ENCODE measurements around the gene BRD3OS.
"Not testable (repeated sequence)": the region's sequence is repeated elsewhere in the genome, so short reads cannot be mapped to it uniquely, and the experiment has no call there.

Gene BRD3OS

DNA sequence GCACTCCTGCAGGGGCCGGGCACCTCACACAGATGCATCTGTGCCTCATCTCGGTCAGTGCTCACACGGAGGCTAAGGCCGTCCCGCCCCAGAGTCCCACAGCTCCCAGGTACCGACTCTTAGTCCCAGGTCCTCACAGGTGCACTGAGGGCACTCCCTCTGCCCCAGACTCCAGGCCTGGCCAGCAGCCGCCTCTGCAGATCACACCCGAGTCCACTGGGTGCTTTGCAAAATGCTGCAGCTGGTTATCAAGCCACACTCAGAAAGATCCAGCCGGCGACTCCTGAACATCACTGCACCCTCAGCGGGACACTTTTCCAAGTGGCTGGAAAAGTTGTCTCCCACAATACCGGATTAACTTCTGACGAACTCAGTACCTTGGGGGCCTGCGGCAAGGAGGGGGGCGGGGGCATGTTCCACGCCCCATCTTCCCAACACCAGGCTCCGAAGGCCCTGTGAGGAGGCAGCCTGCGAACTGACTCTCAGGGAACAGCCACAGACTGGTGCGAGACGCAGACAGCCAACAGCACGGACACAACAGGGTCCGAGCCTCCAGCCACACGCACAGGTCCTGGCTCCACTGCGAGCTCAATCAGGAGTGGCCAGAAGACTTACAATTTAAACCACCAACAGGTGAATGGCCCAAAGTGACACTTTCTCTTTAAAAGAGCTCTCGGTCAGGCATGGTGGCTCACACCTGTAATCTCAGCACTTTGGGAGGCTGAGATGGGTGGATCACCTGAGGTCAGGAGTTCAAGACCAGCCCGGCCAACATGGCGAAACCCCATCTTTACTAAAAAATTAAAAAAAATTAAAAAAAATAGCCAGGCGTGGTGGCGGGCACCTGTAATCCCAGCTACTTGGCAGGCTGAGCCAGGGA is 38.5 kb downstream of the BRD3OS start:
- DNase-seq (ENCODE audit: low spot score), result peak; percentile 38

GRCh38 chr9:134064711-134065110 is 39.4 kb downstream of the BRD3OS start:
- DNase-seq (ENCODE audit: low spot score), result peak; percentile 41

DNA sequence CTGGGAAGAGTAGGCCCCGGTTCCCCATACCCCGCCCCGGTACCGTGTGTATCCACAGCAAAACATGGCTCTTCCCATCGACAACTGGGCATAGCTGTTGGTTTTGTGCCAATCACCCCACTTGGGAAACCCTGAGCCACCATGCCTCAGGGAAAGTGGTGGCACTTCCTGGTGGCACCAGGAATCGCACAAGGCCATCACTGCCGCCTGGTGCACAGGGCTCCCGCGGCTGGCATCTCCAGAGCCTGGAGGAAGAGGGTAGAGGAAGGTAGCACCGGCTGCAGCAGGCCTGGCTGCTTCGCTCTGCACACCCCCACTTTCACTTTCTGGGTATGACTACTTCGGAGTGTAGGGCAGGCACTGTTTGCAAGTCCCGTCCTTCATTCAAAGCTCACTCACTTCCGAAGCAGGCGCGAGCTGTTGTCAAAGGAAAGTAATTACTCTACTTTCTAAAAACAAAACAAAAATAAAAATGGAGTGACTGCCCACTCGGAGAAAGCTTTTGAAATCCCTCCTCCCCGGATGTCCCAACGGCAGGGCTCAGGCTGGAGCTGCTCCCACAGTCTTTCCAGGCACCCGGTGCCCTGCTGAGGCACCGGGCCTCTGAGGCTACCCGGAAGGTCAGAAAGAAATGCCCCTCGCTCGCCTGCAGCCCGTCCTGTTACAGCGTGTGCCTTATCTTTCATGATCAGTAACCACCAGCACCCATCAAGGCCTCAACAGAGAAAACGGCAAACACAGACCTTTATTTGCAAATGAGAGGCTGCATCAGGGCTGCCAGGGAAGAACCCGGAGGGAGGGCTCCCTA is 40.5 kb downstream of the BRD3OS start:
- peak; percentile 48 for DNase-seq (ENCODE audit: low spot score)

DNA sequence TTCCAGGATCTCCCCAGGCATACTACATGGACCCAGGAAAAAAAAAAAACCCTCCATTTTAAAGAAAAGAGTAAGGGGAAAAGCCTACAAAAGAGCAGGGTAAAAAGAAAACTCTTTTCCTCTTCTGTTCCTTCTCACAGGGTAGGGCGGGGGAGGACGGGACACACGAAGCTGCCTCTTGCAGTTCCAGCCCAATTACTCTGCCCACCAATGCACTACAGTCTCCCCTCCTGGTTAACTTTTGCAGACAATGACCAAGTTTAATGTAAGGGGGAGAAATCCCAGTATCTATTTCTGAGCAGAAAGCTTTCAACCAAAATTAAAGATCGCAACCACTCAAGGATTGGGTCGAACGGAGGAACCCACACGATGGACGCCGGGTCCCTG is 41.2 kb downstream of the BRD3OS start:
- no peak for DNase-seq (ENCODE audit: low spot score)

- DNase-seq (ENCODE audit: low spot score), result peak; percentile 67
These were observed 41.9 kb downstream of the BRD3OS start for GRCh38 chr9:134066913-134067851.

- DNase-seq (ENCODE audit: low spot score), result peak; percentile 90
These were observed 42.8 kb downstream of the BRD3OS start, which contains the start of gene BRD3 for GRCh38 chr9:134067904-134068743. BRD3 (minus strand) TSS chr9:134068026; CDS start chr9:134053477, 14,549 bp downstream.

DNA sequence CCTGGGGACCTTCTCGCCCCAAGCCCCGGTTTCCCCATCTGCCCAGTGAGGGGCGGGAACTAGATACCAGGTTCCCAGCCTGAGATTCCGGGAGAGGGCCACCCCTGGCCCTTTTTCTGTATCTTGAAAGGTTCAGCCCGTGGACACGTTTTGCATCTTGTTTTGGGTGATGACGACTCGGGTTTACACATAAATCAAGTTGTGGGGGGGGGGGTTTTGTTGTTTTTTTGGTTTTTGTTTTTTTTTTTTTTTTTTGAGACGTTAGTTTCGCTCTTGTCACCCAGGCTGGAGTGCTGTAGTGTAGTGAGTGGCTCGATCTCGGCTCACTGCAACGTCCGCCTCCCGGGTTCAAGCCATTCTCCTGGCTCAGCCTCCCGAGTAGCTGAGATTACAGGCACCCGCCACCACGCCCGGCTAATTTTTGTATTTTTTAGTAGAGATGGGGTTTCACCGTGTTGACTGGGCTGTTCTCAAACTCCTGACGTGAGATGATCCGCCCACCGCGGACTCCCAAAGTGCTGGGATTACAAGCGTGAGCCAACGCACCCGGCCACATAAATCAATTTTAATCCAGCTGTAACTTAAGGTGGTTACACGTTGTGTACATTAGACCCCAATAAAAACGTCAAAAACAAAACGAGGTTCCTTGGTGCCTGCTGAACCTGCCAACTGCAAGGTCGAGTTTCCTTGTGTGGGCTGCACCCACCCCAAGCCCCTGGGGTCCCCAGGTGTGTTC is 43.6 kb downstream of the BRD3OS start:
- peak; percentile 32 for DNase-seq (ENCODE audit: low spot score)

- peak; percentile 43 for DNase-seq (ENCODE audit: low spot score)
These were observed 44.5 kb downstream of the BRD3OS start for GRCh38 chr9:134069480-134070399.

DNA sequence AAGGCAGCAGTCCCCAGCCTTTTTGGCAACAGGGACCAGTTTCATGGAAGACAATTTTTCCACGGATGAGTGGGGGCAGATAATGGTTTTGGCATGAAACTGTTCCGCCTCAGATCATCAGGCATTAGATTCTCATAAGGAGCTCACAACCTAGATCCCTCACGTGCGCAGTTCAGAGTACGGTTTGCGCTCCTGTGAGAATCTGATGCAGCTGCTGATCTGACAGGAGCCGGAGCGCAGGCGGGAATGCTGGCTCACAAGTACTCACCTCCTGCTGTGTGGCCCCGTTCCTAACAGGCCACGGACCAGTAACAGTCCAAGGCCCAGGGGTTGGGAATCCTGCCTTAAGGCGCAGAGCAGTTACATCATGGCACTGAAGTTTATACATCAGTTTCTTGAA is 45.9 kb downstream of the BRD3OS start:
- DNase-seq (ENCODE audit: low spot score), result no peak

- DNase-seq (ENCODE audit: low spot score), result not testable (repeated sequence)
These were observed 47.4 kb downstream of the BRD3OS start for GRCh38 chr9:134072683-134073082.

DNA sequence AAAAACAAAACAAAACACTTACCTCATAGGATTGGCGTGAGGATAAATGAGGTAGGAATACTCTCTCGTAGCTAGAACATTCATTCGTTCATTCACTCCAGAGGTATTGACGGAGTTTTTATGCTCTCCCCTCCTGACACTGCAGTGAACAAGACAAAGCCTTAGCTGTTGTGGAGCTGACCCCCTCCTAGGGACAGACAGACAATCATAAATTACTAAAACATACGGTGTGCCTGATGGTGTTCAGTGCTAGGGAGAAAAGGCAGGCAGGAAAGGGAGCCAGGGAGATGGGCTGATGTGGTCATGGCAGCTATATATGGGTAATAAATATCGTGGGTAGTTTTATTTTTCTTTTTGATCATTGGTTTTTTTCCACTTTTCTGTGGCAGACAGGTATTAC is 48.2 kb downstream of the BRD3OS start:
- DNase-seq (ENCODE audit: low spot score), result no peak

- DNase-seq (ENCODE audit: low spot score), result not testable (repeated sequence)
These were observed 50.4 kb downstream of the BRD3OS start for GRCh38 chr9:134075689-134076088.

DNA sequence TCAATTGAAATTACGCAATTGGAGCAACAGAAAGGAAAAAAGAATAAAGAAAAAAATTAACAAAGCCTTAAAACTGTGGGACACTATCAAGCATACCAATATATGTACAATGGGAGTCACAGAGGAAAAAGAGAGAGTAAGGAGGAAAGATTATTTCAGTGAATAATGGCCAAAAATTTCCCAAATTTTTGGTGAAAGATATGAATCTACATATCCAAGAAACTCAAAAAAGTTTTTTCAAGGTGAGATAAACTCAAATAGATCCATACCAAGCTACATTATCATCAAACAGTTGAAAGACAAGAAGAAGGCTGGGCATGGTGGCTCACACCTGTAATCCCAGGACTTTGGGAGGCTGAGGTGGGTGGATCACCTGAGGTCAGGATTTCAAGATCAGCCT is 51.4 kb downstream of the BRD3OS start:
- DNase-seq (ENCODE audit: low spot score), result no peak

Data from ecto neural progenitor cell (in vitro differentiated cells).